Measurements from ENCODE around the gene TXNDC11. TPM values are rescaled to one million over a fixed set of nuclear protein-coding genes. Genes with fewer than 3 reads are reported as not detected.

The TXNDC11 gene
- total and polyA plus RNA-seq, 10 of the 15 experiments (the other 5 are each of a cell fraction or from before 2014, with no cell fraction given): 1.7 to 86.7 (median 54.4) TPM

DNA sequence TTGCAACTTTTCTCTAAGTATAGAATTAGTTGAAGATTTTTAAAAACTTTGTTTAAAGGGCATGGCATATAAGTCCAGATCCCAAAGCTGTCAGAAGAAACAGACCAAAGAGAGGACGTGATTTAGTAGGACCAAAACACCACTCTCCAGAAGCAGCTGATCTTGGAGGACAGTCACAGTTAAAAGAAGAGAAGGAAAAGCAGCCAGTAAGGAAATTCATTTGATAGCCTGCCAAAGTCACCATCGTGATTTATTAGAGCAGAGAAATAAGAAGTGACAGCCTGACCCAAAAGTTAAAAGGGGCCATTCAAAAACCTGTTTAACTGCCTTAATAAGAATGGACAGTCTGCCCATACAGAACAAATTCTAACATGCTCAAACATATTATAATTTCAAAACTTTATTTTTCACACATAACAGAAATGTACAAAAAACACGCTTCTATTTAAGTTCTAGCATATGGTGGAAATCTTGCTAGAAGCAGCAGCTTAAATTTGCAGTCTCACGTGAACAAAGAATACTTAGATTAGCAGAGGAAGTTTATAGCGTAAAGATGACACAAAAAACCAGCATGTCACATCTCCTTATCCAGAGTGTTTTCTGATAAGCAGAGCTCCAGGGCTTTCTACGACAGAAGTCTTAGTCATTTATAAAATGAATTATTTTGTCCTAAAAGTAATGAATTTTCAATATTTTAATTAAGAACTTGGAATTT, 37.2 kb downstream of the TXNDC11 start:
- FAIRE-seq: no peak
- H3K4me2 ChIP-seq (ENCODE audit: control insufficient read depth, insufficient read depth): no peak overlapping the region
- SMC1A ChIA-PET (ENCODE audit: uncharacterized antibody, unreplicated experiment): interaction anchor here (0.9 to 1.0 kb wide), 2 partner anchors 9 to 16 kb away, joined by 3 read pairs; no protein-coding TSS in a partner anchor
- POLR2A ChIA-PET: interaction anchor here (0.8 to 1.1 kb wide), 4 partner anchors 11 to 38 kb away, joined by 3 to 5 read pairs (median 3); partner anchors contain the start of gene TXNDC11
- RAD21 ChIA-PET (ENCODE audit: unreplicated experiment): no interaction called here
- no peak overlapping the region for H3K4me3 ChIP-seq
- no peaks in the 10 kb centered on the region; the same call in 1 of the 2 replicates for H3K4me1 ChIP-seq (ENCODE audit: control insufficient read depth, insufficient read depth, low read length)
- no peaks in the 10 kb centered on the region for H4K20me1 ChIP-seq (ENCODE audit: control insufficient read depth, insufficient read depth)
- BruUV-seq (replicated peaks): TSS peak; percentile 23
- H3K27me3 ChIP-seq (replicated peaks in 1 of 2; ENCODE audit: control insufficient read depth in 2 of 2, insufficient read depth in 2 of 2, low read length in 1 of 2): no peaks in the 10 kb centered on the region
- TF ChIP-seq, protein P1, sequence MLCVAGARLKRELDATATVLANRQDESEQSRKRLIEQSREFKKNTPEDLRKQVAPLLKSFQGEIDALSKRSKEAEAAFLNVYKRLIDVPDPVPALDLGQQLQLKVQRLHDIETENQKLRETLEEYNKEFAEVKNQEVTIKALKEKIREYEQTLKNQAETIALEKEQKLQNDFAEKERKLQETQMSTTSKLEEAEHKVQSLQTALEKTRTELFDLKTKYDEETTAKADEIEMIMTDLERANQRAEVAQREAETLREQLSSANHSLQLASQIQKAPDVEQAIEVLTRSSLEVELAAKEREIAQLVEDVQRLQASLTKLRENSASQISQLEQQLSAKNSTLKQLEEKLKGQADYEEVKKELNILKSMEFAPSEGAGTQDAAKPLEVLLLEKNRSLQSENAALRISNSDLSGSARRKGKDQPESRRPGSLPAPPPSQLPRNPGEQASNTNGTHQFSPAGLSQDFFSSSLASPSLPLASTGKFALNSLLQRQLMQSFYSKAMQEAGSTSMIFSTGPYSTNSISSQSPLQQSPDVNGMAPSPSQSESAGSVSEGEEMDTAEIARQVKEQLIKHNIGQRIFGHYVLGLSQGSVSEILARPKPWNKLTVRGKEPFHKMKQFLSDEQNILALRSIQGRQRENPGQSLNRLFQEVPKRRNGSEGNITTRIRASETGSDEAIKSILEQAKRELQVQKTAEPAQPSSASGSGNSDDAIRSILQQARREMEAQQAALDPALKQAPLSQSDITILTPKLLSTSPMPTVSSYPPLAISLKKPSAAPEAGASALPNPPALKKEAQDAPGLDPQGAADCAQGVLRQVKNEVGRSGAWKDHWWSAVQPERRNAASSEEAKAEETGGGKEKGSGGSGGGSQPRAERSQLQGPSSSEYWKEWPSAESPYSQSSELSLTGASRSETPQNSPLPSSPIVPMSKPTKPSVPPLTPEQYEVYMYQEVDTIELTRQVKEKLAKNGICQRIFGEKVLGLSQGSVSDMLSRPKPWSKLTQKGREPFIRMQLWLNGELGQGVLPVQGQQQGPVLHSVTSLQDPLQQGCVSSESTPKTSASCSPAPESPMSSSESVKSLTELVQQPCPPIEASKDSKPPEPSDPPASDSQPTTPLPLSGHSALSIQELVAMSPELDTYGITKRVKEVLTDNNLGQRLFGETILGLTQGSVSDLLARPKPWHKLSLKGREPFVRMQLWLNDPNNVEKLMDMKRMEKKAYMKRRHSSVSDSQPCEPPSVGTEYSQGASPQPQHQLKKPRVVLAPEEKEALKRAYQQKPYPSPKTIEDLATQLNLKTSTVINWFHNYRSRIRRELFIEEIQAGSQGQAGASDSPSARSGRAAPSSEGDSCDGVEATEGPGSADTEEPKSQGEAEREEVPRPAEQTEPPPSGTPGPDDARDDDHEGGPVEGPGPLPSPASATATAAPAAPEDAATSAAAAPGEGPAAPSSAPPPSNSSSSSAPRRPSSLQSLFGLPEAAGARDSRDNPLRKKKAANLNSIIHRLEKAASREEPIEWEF (IDR thresholded peaks at IDR 0.05; ENCODE audit: insufficient replicate concordance, low read depth, low read length): no peak
- no peak for TF ChIP-seq NR2C2 (IDR thresholded peaks at IDR 0.05; ENCODE audit: borderline replicate concordance, control insufficient read depth, insufficient read length, low read depth)
- TF ChIP-seq MYB (IDR thresholded peaks at IDR 0.05; ENCODE audit: borderline replicate concordance, low read depth, low read length): no peak
- TF ChIP-seq GABPA (IDR thresholded peaks at IDR 0.05; ENCODE audit: low read depth): no peak
- H2AFZ ChIP-seq (ENCODE audit: control insufficient read depth, low read depth, low read length): no peak overlapping the region
- intact Hi-C loops (cut with micrococcal nuclease; ENCODE audit: unreplicated experiment): no loop called here
- no peak for ATAC-seq
- peaks cover 6 to 29% of the 10 kb centered on the region in 2 experiments; a peak in 3 of 4 replicates for H3K36me3 ChIP-seq (ENCODE audit: control insufficient read depth in 2 of 2, insufficient read depth in 2 of 2, low read length in 1 of 2)
- H3K9ac ChIP-seq (ENCODE audit: control insufficient read depth, insufficient read depth, low read length): no peak overlapping the region
- H3K79me2 ChIP-seq (ENCODE audit: control insufficient read depth, insufficient read depth, low read length): peaks cover 4% of the 10 kb centered on the region
- in situ Hi-C loops (cut with MboI): no loop called here
- no peak for DNase-seq (ENCODE audit: low read depth, low spot score)
- CTCF ChIA-PET: interaction anchor here (1.2 to 1.7 kb wide), 4 partner anchors 9 to 309 kb away, joined by 3 to 5 read pairs (median 4); no protein-coding TSS in a partner anchor
- 89% methylated on average over 6 of the region's 6 CpGs for WGBS (ENCODE audit: insufficient coverage, insufficient replicate concordance, low lambda C conversion rate, missing lambda C conversion rate)
- H3K9me3 ChIP-seq (replicated peaks; ENCODE audit: control insufficient read depth, insufficient read depth, low read length): no peaks in the 10 kb centered on the region
- H3K27ac ChIP-seq (ENCODE audit: control insufficient read depth, insufficient read depth): no peak overlapping the region
